ENCODE data around the gene CTDP1.
A peak's percentile ranks its signal among the peaks of the same experiment; 100 is the strongest.

The CTDP1 gene

GRCh38 chr18:79770826-79771225 is 91.2 kb downstream of the CTDP1 start:
- DNase-seq, result no peak

GRCh38 chr18:79771446-79772107 is 92.0 kb downstream of the CTDP1 start:
- no peak for DNase-seq

GRCh38 chr18:79772108-79772864 is 92.7 kb downstream of the CTDP1 start:
- no peak for DNase-seq

GRCh38 chr18:79772865-79773696 is 93.5 kb downstream of the CTDP1 start:
- DNase-seq, result no peak

- DNase-seq, result no peak
Measured at GRCh38 chr18:79774111-79774510, 94.5 kb downstream of the CTDP1 start.

GRCh38 chr18:79775441-79776221 is 96.0 kb downstream of the CTDP1 start:
- no peak for DNase-seq

GRCh38 chr18:79776674-79777073 is 97.1 kb downstream of the CTDP1 start:
- DNase-seq, result no peak

GRCh38 chr18:79778291-79778791 is 98.7 kb downstream of the CTDP1 start:
- DNase-seq, result no peak

- DNase-seq, result no peak
Measured at GRCh38 chr18:79779021-79779699, 99.6 kb downstream of the CTDP1 start.

- no peak for DNase-seq
Measured at GRCh38 chr18:79779700-79780190, 100.1 kb downstream of the CTDP1 start.

GRCh38 chr18:79780547-79780946 is 100.9 kb downstream of the CTDP1 start:
- no peak for DNase-seq

- DNase-seq, result no peak
Measured at GRCh38 chr18:79781331-79781941, 101.8 kb downstream of the CTDP1 start.

- no peak for DNase-seq
Measured at GRCh38 chr18:79782566-79783308, 103.1 kb downstream of the CTDP1 start.

GRCh38 chr18:79784071-79784913 is 104.7 kb downstream of the CTDP1 start:
- DNase-seq, result no peak

- DNase-seq, result peak; percentile 45
Measured at GRCh38 chr18:79784965-79785770, 105.6 kb downstream of the CTDP1 start.

GRCh38 chr18:79785831-79786230 is 106.2 kb downstream of the CTDP1 start:
- DNase-seq, result no peak

GRCh38 chr18:79786304-79786703 is 106.7 kb downstream of the CTDP1 start:
- DNase-seq, result no peak

GRCh38 chr18:79786786-79787526 is 107.4 kb downstream of the CTDP1 start:
- DNase-seq, result no peak
